Measurements from ENCODE around the gene TULP4.
A peak's percentile ranks its signal among the peaks of the same experiment; 100 is the strongest.
"Not testable (repeated sequence)": the region's sequence is repeated elsewhere in the genome, so short reads cannot be mapped to it uniquely, and the experiment has no call there.

TULP4 gene

GRCh38 chr6:158387036-158387435 lies 74.8 kb downstream of the TULP4 start:
- no CpG with 5 or more reads among the region's 3 CpGs for WGBS (ENCODE audit: insufficient coverage)
- Histone ChIP-seq H3K9me3 (ENCODE audit: control extremely low read depth in 1 of 5, control insufficient read depth in 4 of 5, insufficient read depth in 2 of 5, low read depth in 1 of 5, low read length in 4 of 5) (peaks cover 0 to 4% (median 2%) of the 10 kb centered on the region in 5 experiments), H3K27me3 (replicated peaks in 2 of 5; ENCODE audit: control insufficient read depth in 4 of 5, insufficient read depth in 5 of 5, low read length in 4 of 5) (no peaks in the 10 kb centered on the region), H3K4me1 (ENCODE audit: control extremely low read depth in 1 of 4, control insufficient read depth in 4 of 4, insufficient read depth in 4 of 4, low read length in 3 of 4) (peaks cover 0 to 5% (median 1%) of the 10 kb centered on the region in 4 experiments), H3K36me3 (ENCODE audit: control insufficient read depth in 4 of 4, insufficient read depth in 4 of 4, low read length in 3 of 4) (no peaks in the 10 kb centered on the region), H3K4me3 (ENCODE audit: control insufficient read depth in 1 of 7, extremely low read depth in 1 of 7, insufficient read depth in 4 of 7, low read depth in 2 of 7, low read length in 6 of 7) (no peak overlapping the region), H3K27ac (ENCODE audit: insufficient read depth in 1 of 2, low read depth in 1 of 2, low read length in 2 of 2, poor library complexity in 1 of 2, severe bottlenecking in 2 of 2) (no peak overlapping the region)
- ChIA-PET POLR2A (no interaction called here), CTCF (interaction anchor here (0.9 to 2.0 kb wide), 6 partner anchors 9 to 172 kb away, joined by 3 to 5 read pairs (median 4); no protein-coding TSS in a partner anchor)
- peak; percentile 32 to 58 (median 49) for DNase-seq

DNA sequence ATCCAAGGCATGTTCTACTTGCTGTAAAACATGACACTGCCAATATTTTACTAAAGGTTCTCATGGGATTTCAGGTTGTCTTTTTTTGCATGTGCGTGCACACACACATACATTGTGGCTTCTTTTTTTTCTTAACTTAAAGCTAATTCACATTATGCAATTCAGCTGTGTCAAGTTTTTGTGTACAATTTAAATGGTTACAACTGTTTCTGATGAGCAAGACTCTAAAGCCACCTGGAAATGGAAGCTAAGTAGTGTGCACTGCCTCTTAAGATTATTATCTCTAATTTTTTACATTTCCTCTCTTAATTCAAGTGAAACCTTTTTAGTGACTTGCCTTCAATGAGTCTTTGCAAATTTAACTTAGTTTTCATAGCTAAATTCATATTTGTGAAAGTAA lies 75.3 kb downstream of the TULP4 start:
- no CpG with 5 or more reads among the region's 1 CpG for whole genome bisulfite sequencing (ENCODE audit: insufficient coverage)
- no peaks in the 10 kb centered on the region for H3K36me3 ChIP-seq (ENCODE audit: control insufficient read depth in 4 of 4, insufficient read depth in 4 of 4, low read length in 3 of 4)
- POLR2A ChIA-PET, result no interaction called here

DNA sequence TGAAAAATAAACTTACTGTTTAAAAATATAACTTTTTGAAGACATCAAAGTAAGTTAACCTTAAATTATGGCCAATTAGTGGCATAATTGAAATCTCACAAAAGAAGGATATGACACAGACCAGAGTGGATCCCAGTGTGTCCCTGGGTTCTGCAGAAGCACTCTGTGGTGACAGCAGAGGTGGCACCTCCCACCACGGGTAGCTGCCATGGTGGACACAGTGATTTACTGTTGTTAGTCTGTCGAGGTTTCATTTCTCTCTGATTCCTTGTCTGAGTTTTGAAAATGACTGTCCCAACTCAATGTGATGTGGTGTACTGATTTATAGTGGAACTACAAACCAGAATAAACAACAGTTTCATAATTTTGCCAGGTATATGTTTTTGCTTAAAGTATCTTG lies 76.5 kb downstream of the TULP4 start:
- DNase-seq, result no peak
- H3K4me1 ChIP-seq (ENCODE audit: control extremely low read depth in 1 of 4, control insufficient read depth in 4 of 4, insufficient read depth in 4 of 4, low read length in 3 of 4), result peaks cover 0 to 5% (median 1%) of the 10 kb centered on the region in 4 experiments
- no CpG with 5 or more reads among the region's 2 CpGs for WGBS (ENCODE audit: insufficient coverage)
- H3K27ac ChIP-seq (ENCODE audit: insufficient read depth in 1 of 2, low read depth in 1 of 2, low read length in 2 of 2, poor library complexity in 1 of 2, severe bottlenecking in 2 of 2), result no peak overlapping the region
- H3K36me3 ChIP-seq (ENCODE audit: control insufficient read depth in 4 of 4, insufficient read depth in 4 of 4, low read length in 3 of 4), result peaks cover 0 to 6% (median 0%) of the 10 kb centered on the region in 4 experiments
- ChIA-PET CTCF (no interaction called here), POLR2A (no interaction called here)
- H3K9me3 ChIP-seq (ENCODE audit: control extremely low read depth in 1 of 5, control insufficient read depth in 4 of 5, insufficient read depth in 2 of 5, low read depth in 1 of 5, low read length in 4 of 5), result peaks cover 2 to 18% (median 13%) of the 10 kb centered on the region in 5 experiments
- no peak overlapping the region for H3K4me3 ChIP-seq (ENCODE audit: control insufficient read depth in 1 of 7, extremely low read depth in 1 of 7, insufficient read depth in 4 of 7, low read depth in 2 of 7, low read length in 6 of 7)
- no peaks in the 10 kb centered on the region for H3K27me3 ChIP-seq (replicated peaks in 2 of 5; ENCODE audit: control insufficient read depth in 4 of 5, insufficient read depth in 5 of 5, low read length in 4 of 5)

More for the DNA sequence above, 75.3 kb downstream of the TULP4 start:
- CTCF ChIA-PET, result interaction anchor here (0.9 to 2.0 kb wide), 4 partner anchors 8 to 153 kb away, joined by 3 to 5 read pairs (median 4); no protein-coding TSS in a partner anchor
- H3K27ac ChIP-seq (ENCODE audit: insufficient read depth in 1 of 2, low read depth in 1 of 2, low read length in 2 of 2, poor library complexity in 1 of 2, severe bottlenecking in 2 of 2), result no peak overlapping the region
- peaks cover 2 to 9% (median 5%) of the 10 kb centered on the region in 5 experiments for H3K9me3 ChIP-seq (ENCODE audit: control extremely low read depth in 1 of 5, control insufficient read depth in 4 of 5, insufficient read depth in 2 of 5, low read depth in 1 of 5, low read length in 4 of 5)
- peak in 1 of 3 donors; percentile 14 for DNase-seq
- no peaks in the 10 kb centered on the region for H3K27me3 ChIP-seq (replicated peaks in 2 of 5; ENCODE audit: control insufficient read depth in 4 of 5, insufficient read depth in 5 of 5, low read length in 4 of 5)
- peaks cover 0 to 5% (median 1%) of the 10 kb centered on the region in 4 experiments for H3K4me1 ChIP-seq (ENCODE audit: control extremely low read depth in 1 of 4, control insufficient read depth in 4 of 4, insufficient read depth in 4 of 4, low read length in 3 of 4)
- H3K4me3 ChIP-seq (ENCODE audit: control insufficient read depth in 1 of 7, extremely low read depth in 1 of 7, insufficient read depth in 4 of 7, low read depth in 2 of 7, low read length in 6 of 7), result no peak overlapping the region

DNA sequence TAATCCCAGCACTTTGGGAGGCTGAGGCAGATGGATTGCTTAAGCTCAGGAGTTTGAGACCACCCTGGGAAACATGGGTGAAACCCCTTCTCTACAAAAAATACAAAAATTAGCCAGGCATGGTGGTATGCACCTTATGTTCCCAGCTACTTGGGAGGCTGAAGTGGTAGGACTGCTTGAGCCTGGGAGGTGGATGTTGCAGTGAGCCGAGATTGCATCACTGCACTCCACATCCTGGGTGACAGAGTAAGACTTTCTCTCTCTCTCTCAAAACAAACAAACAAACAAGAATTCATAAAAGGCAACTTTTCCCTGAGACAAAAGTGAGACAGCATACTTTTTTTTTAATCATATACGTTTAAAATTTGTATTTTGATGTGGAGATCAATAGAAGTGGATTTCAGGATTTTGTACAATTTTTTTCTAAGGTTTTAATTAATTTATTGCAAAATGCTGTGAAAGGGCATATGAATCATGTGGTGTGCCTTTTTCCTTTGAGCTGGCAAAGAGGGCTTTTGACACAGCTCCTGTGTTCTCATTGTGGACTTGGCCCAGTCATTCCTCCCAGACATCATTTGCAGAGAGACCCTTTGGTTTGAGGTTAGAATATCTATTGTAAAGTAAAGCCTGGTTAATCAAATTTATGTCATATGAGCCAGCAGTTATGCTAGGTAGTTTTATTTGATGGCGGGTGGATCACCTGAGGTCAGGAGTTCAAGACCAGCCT lies 77.1 kb downstream of the TULP4 start:
- CTCF ChIA-PET, result no interaction called here

GRCh38 chr6:158391276-158391675 lies 79.0 kb downstream of the TULP4 start:
- no peak overlapping the region for H3K27ac ChIP-seq (ENCODE audit: insufficient read depth in 1 of 2, low read depth in 1 of 2, low read length in 2 of 2, poor library complexity in 1 of 2, severe bottlenecking in 2 of 2)
- H3K27me3 ChIP-seq (replicated peaks in 2 of 5; ENCODE audit: control insufficient read depth in 4 of 5, insufficient read depth in 5 of 5, low read length in 4 of 5), result no peaks in the 10 kb centered on the region
- no peak overlapping the region for H3K4me3 ChIP-seq (ENCODE audit: control insufficient read depth in 1 of 7, extremely low read depth in 1 of 7, insufficient read depth in 4 of 7, low read depth in 2 of 7, low read length in 6 of 7)
- H3K36me3 ChIP-seq (ENCODE audit: control insufficient read depth in 4 of 4, insufficient read depth in 4 of 4, low read length in 3 of 4), result peaks cover 0 to 6% (median 0%) of the 10 kb centered on the region in 4 experiments
- ChIA-PET CTCF (no interaction called here), POLR2A (no interaction called here)
- H3K4me1 ChIP-seq (ENCODE audit: control extremely low read depth in 1 of 4, control insufficient read depth in 4 of 4, insufficient read depth in 4 of 4, low read length in 3 of 4), result peaks cover 0 to 5% (median 1%) of the 10 kb centered on the region in 4 experiments
- DNase-seq, result no peak
- 100% methylated on average over 3 of the region's 3 CpGs for WGBS (ENCODE audit: insufficient coverage)
- H3K9me3 ChIP-seq (ENCODE audit: control extremely low read depth in 1 of 5, control insufficient read depth in 4 of 5, insufficient read depth in 2 of 5, low read depth in 1 of 5, low read length in 4 of 5), result peaks cover 4 to 23% (median 13%) of the 10 kb centered on the region in 5 experiments

More for the DNA sequence above, 77.1 kb downstream of the TULP4 start:
- Histone ChIP-seq H3K36me3 (ENCODE audit: control insufficient read depth in 4 of 4, insufficient read depth in 4 of 4, low read length in 3 of 4) (peaks cover 0 to 6% (median 0%) of the 10 kb centered on the region in 4 experiments), H3K27me3 (replicated peaks in 2 of 5; ENCODE audit: control insufficient read depth in 4 of 5, insufficient read depth in 5 of 5, low read length in 4 of 5) (no peaks in the 10 kb centered on the region), H3K4me3 (ENCODE audit: control insufficient read depth in 1 of 7, extremely low read depth in 1 of 7, insufficient read depth in 4 of 7, low read depth in 2 of 7, low read length in 6 of 7) (no peak overlapping the region), H3K27ac (ENCODE audit: insufficient read depth in 1 of 2, low read depth in 1 of 2, low read length in 2 of 2, poor library complexity in 1 of 2, severe bottlenecking in 2 of 2) (no peak overlapping the region), H3K4me1 (ENCODE audit: control extremely low read depth in 1 of 4, control insufficient read depth in 4 of 4, insufficient read depth in 4 of 4, low read length in 3 of 4) (peaks cover 0 to 5% (median 1%) of the 10 kb centered on the region in 4 experiments), H3K9me3 (ENCODE audit: control extremely low read depth in 1 of 5, control insufficient read depth in 4 of 5, insufficient read depth in 2 of 5, low read depth in 1 of 5, low read length in 4 of 5) (peaks cover 4 to 23% (median 13%) of the 10 kb centered on the region in 5 experiments)
- POLR2A ChIA-PET, result interaction anchor here (0.5 kb wide), 1 partner anchor 1345 kb away, joined by 3 read pairs; no protein-coding TSS in a partner anchor
- DNase-seq, result no peak
- WGBS (ENCODE audit: insufficient coverage), result no CpG with 5 or more reads among the region's 3 CpGs

- H3K4me3 ChIP-seq (ENCODE audit: control insufficient read depth in 1 of 7, extremely low read depth in 1 of 7, insufficient read depth in 4 of 7, low read depth in 2 of 7, low read length in 6 of 7); DNase-seq; POLR2A ChIA-PET; H3K4me1 ChIP-seq (ENCODE audit: control extremely low read depth in 1 of 4, control insufficient read depth in 4 of 4, insufficient read depth in 4 of 4, low read length in 3 of 4); H3K27me3 ChIP-seq (replicated peaks in 2 of 5; ENCODE audit: control insufficient read depth in 4 of 5, insufficient read depth in 5 of 5, low read length in 4 of 5); H3K36me3 ChIP-seq (ENCODE audit: control insufficient read depth in 4 of 4, insufficient read depth in 4 of 4, low read length in 3 of 4); H3K27ac ChIP-seq (ENCODE audit: insufficient read depth in 1 of 2, low read depth in 1 of 2, low read length in 2 of 2, poor library complexity in 1 of 2, severe bottlenecking in 2 of 2): not testable (repeated sequence)
- peaks cover 4 to 23% (median 13%) of the 10 kb centered on the region in 5 experiments for H3K9me3 ChIP-seq (ENCODE audit: control extremely low read depth in 1 of 5, control insufficient read depth in 4 of 5, insufficient read depth in 2 of 5, low read depth in 1 of 5, low read length in 4 of 5)
- 100% methylated on average over 2 of the region's 4 CpGs for WGBS (ENCODE audit: insufficient coverage)
- CTCF ChIA-PET, result interaction anchor here (1.1 to 1.7 kb wide), 2 partner anchors 9 to 17 kb away, joined by 3 read pairs; no protein-coding TSS in a partner anchor
Measured at GRCh38 chr6:158391977-158392376, 79.7 kb downstream of the TULP4 start.

GRCh38 chr6:158396136-158396535 lies 83.9 kb downstream of the TULP4 start:
- H3K27ac ChIP-seq (ENCODE audit: insufficient read depth in 1 of 2, low read depth in 1 of 2, low read length in 2 of 2, poor library complexity in 1 of 2, severe bottlenecking in 2 of 2), result no peak overlapping the region
- peaks cover 4 to 23% (median 13%) of the 10 kb centered on the region in 5 experiments for H3K9me3 ChIP-seq (ENCODE audit: control extremely low read depth in 1 of 5, control insufficient read depth in 4 of 5, insufficient read depth in 2 of 5, low read depth in 1 of 5, low read length in 4 of 5)
- no peak overlapping the region for H3K4me3 ChIP-seq (ENCODE audit: control insufficient read depth in 1 of 7, extremely low read depth in 1 of 7, insufficient read depth in 4 of 7, low read depth in 2 of 7, low read length in 6 of 7)
- peaks cover 0 to 6% (median 0%) of the 10 kb centered on the region in 4 experiments for H3K4me1 ChIP-seq (ENCODE audit: control extremely low read depth in 1 of 4, control insufficient read depth in 4 of 4, insufficient read depth in 4 of 4, low read length in 3 of 4)
- no peaks in the 10 kb centered on the region for H3K27me3 ChIP-seq (replicated peaks in 2 of 5; ENCODE audit: control insufficient read depth in 4 of 5, insufficient read depth in 5 of 5, low read length in 4 of 5)
- POLR2A ChIA-PET, result no interaction called here
- DNase-seq, result no peak
- CTCF ChIA-PET, result interaction anchor here (1.3 kb wide), 1 partner anchor 9 kb away, joined by 3 read pairs; no protein-coding TSS in a partner anchor
- H3K36me3 ChIP-seq (ENCODE audit: control insufficient read depth in 4 of 4, insufficient read depth in 4 of 4, low read length in 3 of 4), result peaks cover 0 to 6% (median 0%) of the 10 kb centered on the region in 4 experiments
- 100% methylated on average over 2 of the region's 5 CpGs for WGBS (ENCODE audit: insufficient coverage)
